Esophagus muscularis mucosa (tissue), 4 donors: ENCODE data around the gene OPN1SW. TPM values are rescaled to one million over a fixed set of nuclear protein-coding genes. Genes with fewer than 3 reads are reported as not detected.

Source experiments
- DNase-seq: peaks from one replicate; pipeline ENCODE4 v3.0.0-alpha.2; 2017; ENCODE audit errors: extremely low spot score
- H3K27ac ChIP-seq, 4 donors: fragments of 200-600 bp; sonication (generic); replicated peaks in 1 of 4; 1 replicate in 3 of 4; 2 replicates in 1 of 4; pipeline ENCODE4 v1.5.1; 2016 to 2019; ENCODE audit warnings: mild to moderate bottlenecking in 1 of 4
- H3K27me3 ChIP-seq, 4 donors: fragments of 200-600 bp; sonication (generic); one replicate each; pipeline versions ENCODE4 v1.5.1 to v1.6.0; 2016 to 2019
- H3K36me3 ChIP-seq, 4 donors: fragments of 200-600 bp; sonication (generic); one replicate each; pipeline ENCODE4 v1.5.1; 2016 to 2019
- H3K4me1 ChIP-seq, 4 donors: fragments of 200-600 bp; sonication (generic); one replicate each; pipeline ENCODE4 v1.5.1; 2016 to 2019
- H3K4me3 ChIP-seq, 4 donors: fragments of 200-600 bp; sonication (generic); 1 replicate in 2 of 4; 2 replicates in 2 of 4; pipeline ENCODE4 v1.5.1; 2016 to 2019; ENCODE audit warnings: mild to moderate bottlenecking in 4 of 4, moderate library complexity in 1 of 4
- H3K9me3 ChIP-seq, 4 donors: fragments of 200-600 bp; sonication (generic); 1 replicate in 3 of 4; 2 replicates in 1 of 4; pipeline ENCODE4 v1.5.1; 2016 to 2019
- CTCF ChIP-seq, 3 experiments: fragments of 200-600 bp in 2 of 3; fragments of 450-650 bp in 1 of 3; sonication (generic) in 2 of 3; IDR thresholded peaks; one replicate each; pipeline ENCODE4 v1.5.1; 2017 to 2019; ENCODE audit warnings: antibody characterized with exemption in 3 of 3, mild to moderate bottlenecking in 2 of 3, moderate library complexity in 1 of 3
- EP300 ChIP-seq: sonication (generic); formaldehyde crosslinking; IDR thresholded peaks from one replicate; pipeline ENCODE4 v1.6.1; 2017; ENCODE audit warnings: antibody characterized with exemption
- POLR2A ChIP-seq: fragments of 450-650 bp; IDR thresholded peaks from one replicate; pipeline ENCODE4 v1.6.1; 2017; ENCODE audit warnings: antibody characterized with exemption, moderate library complexity, mild to moderate bottlenecking, low read depth
- POLR2AphosphoS5 ChIP-seq, 2 donors: sonication (generic); formaldehyde crosslinking; IDR thresholded peaks; one replicate each; pipeline ENCODE4 v1.6.1; 2017; ENCODE audit warnings: antibody characterized with exemption in 2 of 2
- WGBS: methylation state at CpG from one replicate; pipeline ENCODE4 v1.1.5; 2018; 5-methylcytosine and 5-hydroxymethylcytosine counted together
- intact Hi-C: fragments of 100-400 bp; cut with DNase I; formaldehyde crosslinking; loops from one replicate; pipeline ENCODE4 v1.15.1; 2023
- total RNA-seq, 4 donors: library from RNA; depleted of rRNA; stranded (reverse); fragments of >200 nt; gene quantifications; one replicate each; pipeline versions ENCODE4 v1.1.0 to v1.2.1, GENCODE V29; 2016

OPN1SW gene
- total RNA-seq, 4 donors from 2014 or later: not detected

- 86% methylated on average over 2 of the region's 2 CpGs for WGBS
- H3K4me3 ChIP-seq: no peak overlapping the region
- H3K27me3 ChIP-seq: no peaks in the 10 kb centered on the region
- no peaks in the 10 kb centered on the region for H3K9me3 ChIP-seq
- no peak overlapping the region for H3K27ac ChIP-seq
- intact Hi-C loops: no loop called here
- TF ChIP-seq CTCF (IDR thresholded peaks at IDR 0.05) (no peak), POLR2A (no peak), POLR2AphosphoS5 (IDR thresholded peaks at IDR 0.05) (no peak)
- H3K4me1 ChIP-seq: peaks cover 0 to 5% (median 0%) of the 10 kb centered on the region in 4 donors
- peaks cover 2 to 39% (median 22%) of the 10 kb centered on the region in 4 donors for H3K36me3 ChIP-seq
- no peak for DNase-seq
Measured at GRCh38 chr7:128810473-128810872, 34.9 kb upstream of the OPN1SW start.

- no peak for DNase-seq
- intact Hi-C loops: no loop called here
- Histone ChIP-seq H3K27ac (no peak overlapping the region), H3K36me3 (peaks cover 12 to 51% (median 28%) of the 10 kb centered on the region in 4 donors), H3K27me3 (no peaks in the 10 kb centered on the region), H3K4me3 (no peak overlapping the region), H3K4me1 (peaks cover 0 to 5% (median 0%) of the 10 kb centered on the region in 4 donors), H3K9me3 (no peaks in the 10 kb centered on the region)
- TF ChIP-seq POLR2AphosphoS5 (IDR thresholded peaks at IDR 0.05): no peak
- no peak for TF ChIP-seq EP300
- no peak for TF ChIP-seq POLR2A
- no peak for TF ChIP-seq CTCF (IDR thresholded peaks at IDR 0.05)
- 100% methylated on average over 2 of the region's 3 CpGs for WGBS
Measured at GRCh38 chr7:128809363-128809762, 33.8 kb upstream of the OPN1SW start.

- 78% methylated on average over 8 of the region's 8 CpGs for WGBS
- TF ChIP-seq POLR2AphosphoS5 (IDR thresholded peaks at IDR 0.05) (no peak), EP300 (no peak), POLR2A (no peak), CTCF (IDR thresholded peaks at IDR 0.05) (no peak)
- H3K36me3 ChIP-seq: peaks cover 12 to 54% (median 33%) of the 10 kb centered on the region in 4 donors
- H3K27ac ChIP-seq: no peak overlapping the region
- no peak for DNase-seq
- intact Hi-C loops: no loop called here
- H3K9me3 ChIP-seq: no peaks in the 10 kb centered on the region
- no peaks in the 10 kb centered on the region for H3K4me1 ChIP-seq
- H3K27me3 ChIP-seq: no peaks in the 10 kb centered on the region
- no peak overlapping the region for H3K4me3 ChIP-seq
Measured at GRCh38 chr7:128807191-128807590, 31.6 kb upstream of the OPN1SW start.

- Histone ChIP-seq H3K4me3 (no peak overlapping the region), H3K36me3 (peaks cover 12 to 65% (median 36%) of the 10 kb centered on the region in 4 donors), H3K4me1 (no peaks in the 10 kb centered on the region), H3K27ac (no peak overlapping the region), H3K27me3 (no peaks in the 10 kb centered on the region), H3K9me3 (no peaks in the 10 kb centered on the region)
- intact Hi-C loops: no loop called here
- TF ChIP-seq POLR2A: no peak
- no peak for TF ChIP-seq EP300
- TF ChIP-seq CTCF (IDR thresholded peaks at IDR 0.05): no peak
- no peak for TF ChIP-seq POLR2AphosphoS5 (IDR thresholded peaks at IDR 0.05)
- WGBS: 97% methylated on average over 5 of the region's 5 CpGs
- no peak for DNase-seq
Measured at GRCh38 chr7:128805225-128805624, 29.6 kb upstream of the OPN1SW start.

- intact Hi-C loops: no loop called here
- peaks cover 12 to 65% (median 33%) of the 10 kb centered on the region in 4 donors for H3K36me3 ChIP-seq
- no peak for DNase-seq
- no peaks in the 10 kb centered on the region for H3K4me1 ChIP-seq
- H3K27ac ChIP-seq: no peak overlapping the region
- no peaks in the 10 kb centered on the region for H3K9me3 ChIP-seq
- H3K4me3 ChIP-seq: no peak overlapping the region
- no peak for TF ChIP-seq EP300
- no peak for TF ChIP-seq CTCF (IDR thresholded peaks at IDR 0.05)
- no peak for TF ChIP-seq POLR2AphosphoS5 (IDR thresholded peaks at IDR 0.05)
- TF ChIP-seq POLR2A: no peak
- 84% methylated on average over 6 of the region's 6 CpGs for WGBS
- H3K27me3 ChIP-seq: no peaks in the 10 kb centered on the region
Measured at GRCh38 chr7:128804484-128804883, 28.9 kb upstream of the OPN1SW start.
